ENCODE results near the gene RPL5.

Gene RPL5

GRCh38 chr1:92822879-92823278 is 9.0 kb upstream of the RPL5 start:
- H3K4me1 ChIP-seq (ENCODE audit: control insufficient read depth, insufficient read depth, low read length) = no peaks in the 10 kb centered on the region
- H3K27me3 ChIP-seq (ENCODE audit: control insufficient read depth, insufficient read depth, low read length) = no peaks in the 10 kb centered on the region
- no peak overlapping the region for H3K4me2 ChIP-seq (ENCODE audit: low read length)
- no peak overlapping the region for H3K9ac ChIP-seq (ENCODE audit: low read depth, low read length)
- no peak overlapping the region for H3K4me3 ChIP-seq (ENCODE audit: low read length)
- H3K36me3 ChIP-seq (ENCODE audit: insufficient read depth, low read length) = no peaks in the 10 kb centered on the region
- H3K9me3 ChIP-seq (replicated peaks; ENCODE audit: low read length) = no peaks in the 10 kb centered on the region

- H3K9ac ChIP-seq (ENCODE audit: low read depth, low read length) = no peak overlapping the region
- H3K4me1 ChIP-seq (ENCODE audit: control insufficient read depth, insufficient read depth, low read length) = peaks cover 4% of the 10 kb centered on the region
- no peaks in the 10 kb centered on the region for H3K9me3 ChIP-seq (replicated peaks; ENCODE audit: low read length)
- no peak overlapping the region for H3K4me2 ChIP-seq (ENCODE audit: low read length)
- H3K4me3 ChIP-seq (ENCODE audit: low read length) = no peak overlapping the region
- H3K36me3 ChIP-seq (ENCODE audit: insufficient read depth, low read length) = no peaks in the 10 kb centered on the region
- H3K27me3 ChIP-seq (ENCODE audit: control insufficient read depth, insufficient read depth, low read length) = no peaks in the 10 kb centered on the region
Measured at GRCh38 chr1:92826792-92827191, 5.0 kb upstream of the RPL5 start.

- H3K36me3 ChIP-seq (ENCODE audit: insufficient read depth, low read length) = peaks cover 42% of the 10 kb centered on the region
- H3K4me3 ChIP-seq (ENCODE audit: low read length) = peak overlapping the region; percentile 94
- peak overlapping the region; percentile 26 for H3K9ac ChIP-seq (ENCODE audit: low read depth, low read length)
Measured at GRCh38 chr1:92831368-92831761, 475 bp upstream of the RPL5 start.

GRCh38 chr1:92832537-92833114 is 786 bp downstream of the RPL5 start:
- H3K4me1 ChIP-seq (ENCODE audit: control insufficient read depth, insufficient read depth, low read length) = peaks cover 37% of the 10 kb centered on the region
- H3K4me2 ChIP-seq (ENCODE audit: low read length) = peak overlapping the region; percentile 88
- no peaks in the 10 kb centered on the region for H3K27me3 ChIP-seq (ENCODE audit: control insufficient read depth, insufficient read depth, low read length)

More at GRCh38 chr1:92831368-92831761, 475 bp upstream of the RPL5 start:
- no peaks in the 10 kb centered on the region for H3K9me3 ChIP-seq (replicated peaks; ENCODE audit: low read length)
- no peaks in the 10 kb centered on the region for H3K27me3 ChIP-seq (ENCODE audit: control insufficient read depth, insufficient read depth, low read length)
- H3K4me2 ChIP-seq (ENCODE audit: low read length) = peak overlapping the region; percentile 68
- peaks cover 28% of the 10 kb centered on the region for H3K4me1 ChIP-seq (ENCODE audit: control insufficient read depth, insufficient read depth, low read length)

GRCh38 chr1:92833840-92834239 is 2.0 kb downstream of the RPL5 start:
- Histone ChIP-seq H3K27me3 (ENCODE audit: control insufficient read depth, insufficient read depth, low read length) (no peaks in the 10 kb centered on the region), H3K4me2 (ENCODE audit: low read length) (peak overlapping the region; percentile 88), H3K9ac (ENCODE audit: low read depth, low read length) (peak overlapping the region; percentile 99), H3K4me3 (ENCODE audit: low read length) (peak overlapping the region; percentile 94), H3K4me1 (ENCODE audit: control insufficient read depth, insufficient read depth, low read length) (peaks cover 45% of the 10 kb centered on the region), H3K36me3 (ENCODE audit: insufficient read depth, low read length) (peaks cover 67% of the 10 kb centered on the region), H3K9me3 (replicated peaks; ENCODE audit: low read length) (no peaks in the 10 kb centered on the region)

More at GRCh38 chr1:92832537-92833114, 786 bp downstream of the RPL5 start:
- Histone ChIP-seq H3K9me3 (replicated peaks; ENCODE audit: low read length) (no peaks in the 10 kb centered on the region), H3K36me3 (ENCODE audit: insufficient read depth, low read length) (peaks cover 55% of the 10 kb centered on the region), H3K9ac (ENCODE audit: low read depth, low read length) (peak overlapping the region; percentile 99), H3K4me3 (ENCODE audit: low read length) (peak overlapping the region; percentile 94)

GRCh38 chr1:92834617-92835016 is 2.8 kb downstream of the RPL5 start:
- peak overlapping the region; percentile 94 for H3K4me3 ChIP-seq (ENCODE audit: low read length)
- peaks cover 45% of the 10 kb centered on the region for H3K4me1 ChIP-seq (ENCODE audit: control insufficient read depth, insufficient read depth, low read length)
- H3K36me3 ChIP-seq (ENCODE audit: insufficient read depth, low read length) = peaks cover 74% of the 10 kb centered on the region
- H3K27me3 ChIP-seq (ENCODE audit: control insufficient read depth, insufficient read depth, low read length) = no peaks in the 10 kb centered on the region
- peak overlapping the region; percentile 88 for H3K4me2 ChIP-seq (ENCODE audit: low read length)
- H3K9ac ChIP-seq (ENCODE audit: low read depth, low read length) = peak overlapping the region; percentile 99
- H3K9me3 ChIP-seq (replicated peaks; ENCODE audit: low read length) = no peaks in the 10 kb centered on the region

GRCh38 chr1:92837062-92837461 is 5.2 kb downstream of the RPL5 start:
- Histone ChIP-seq H3K4me2 (ENCODE audit: low read length) (peak overlapping the region; percentile 31), H3K9ac (ENCODE audit: low read depth, low read length) (no peak overlapping the region), H3K4me1 (ENCODE audit: control insufficient read depth, insufficient read depth, low read length) (peaks cover 42% of the 10 kb centered on the region), H3K9me3 (replicated peaks; ENCODE audit: low read length) (no peaks in the 10 kb centered on the region), H3K36me3 (ENCODE audit: insufficient read depth, low read length) (peaks cover 99% of the 10 kb centered on the region), H3K4me3 (ENCODE audit: low read length) (no peak overlapping the region), H3K27me3 (ENCODE audit: control insufficient read depth, insufficient read depth, low read length) (no peaks in the 10 kb centered on the region)

GRCh38 chr1:92838519-92838918 is 6.7 kb downstream of the RPL5 start:
- H3K9me3 ChIP-seq (replicated peaks; ENCODE audit: low read length) = no peaks in the 10 kb centered on the region
- peak overlapping the region; percentile 32 for H3K4me2 ChIP-seq (ENCODE audit: low read length)
- H3K27me3 ChIP-seq (ENCODE audit: control insufficient read depth, insufficient read depth, low read length) = no peaks in the 10 kb centered on the region
- H3K4me3 ChIP-seq (ENCODE audit: low read length) = no peak overlapping the region
- H3K4me1 ChIP-seq (ENCODE audit: control insufficient read depth, insufficient read depth, low read length) = peaks cover 40% of the 10 kb centered on the region
- peaks cover 100% of the 10 kb centered on the region for H3K36me3 ChIP-seq (ENCODE audit: insufficient read depth, low read length)
- H3K9ac ChIP-seq (ENCODE audit: low read depth, low read length) = no peak overlapping the region

- Histone ChIP-seq H3K9ac (ENCODE audit: low read depth, low read length) (no peak overlapping the region), H3K9me3 (replicated peaks; ENCODE audit: low read length) (no peaks in the 10 kb centered on the region), H3K4me2 (ENCODE audit: low read length) (no peak overlapping the region), H3K36me3 (ENCODE audit: insufficient read depth, low read length) (peaks cover 98% of the 10 kb centered on the region), H3K4me3 (ENCODE audit: low read length) (no peak overlapping the region), H3K27me3 (ENCODE audit: control insufficient read depth, insufficient read depth, low read length) (no peaks in the 10 kb centered on the region), H3K4me1 (ENCODE audit: control insufficient read depth, insufficient read depth, low read length) (peaks cover 30% of the 10 kb centered on the region)
Measured at GRCh38 chr1:92839442-92839841, 7.6 kb downstream of the RPL5 start.

- no peak overlapping the region for H3K4me3 ChIP-seq (ENCODE audit: low read length)
- peaks cover 22% of the 10 kb centered on the region for H3K4me1 ChIP-seq (ENCODE audit: control insufficient read depth, insufficient read depth, low read length)
- no peak overlapping the region for H3K4me2 ChIP-seq (ENCODE audit: low read length)
- no peaks in the 10 kb centered on the region for H3K9me3 ChIP-seq (replicated peaks; ENCODE audit: low read length)
- peaks cover 86% of the 10 kb centered on the region for H3K36me3 ChIP-seq (ENCODE audit: insufficient read depth, low read length)
- no peak overlapping the region for H3K9ac ChIP-seq (ENCODE audit: low read depth, low read length)
- no peaks in the 10 kb centered on the region for H3K27me3 ChIP-seq (ENCODE audit: control insufficient read depth, insufficient read depth, low read length)
Measured at GRCh38 chr1:92840600-92840999, 8.8 kb downstream of the RPL5 start.

- Histone ChIP-seq H3K27me3 (ENCODE audit: control insufficient read depth, insufficient read depth, low read length) (no peaks in the 10 kb centered on the region), H3K4me1 (ENCODE audit: control insufficient read depth, insufficient read depth, low read length) (peaks cover 9% of the 10 kb centered on the region), H3K9ac (ENCODE audit: low read depth, low read length) (no peak overlapping the region), H3K36me3 (ENCODE audit: insufficient read depth, low read length) (peaks cover 69% of the 10 kb centered on the region), H3K9me3 (replicated peaks; ENCODE audit: low read length) (no peaks in the 10 kb centered on the region), H3K4me3 (ENCODE audit: low read length) (no peak overlapping the region), H3K4me2 (ENCODE audit: low read length) (no peak overlapping the region)
Measured at GRCh38 chr1:92842082-92843045, 10.5 kb downstream of the RPL5 start.
